H1 (cell line): ENCODE data around the gene SGCD. TPM values are rescaled to one million over a fixed set of nuclear protein-coding genes. Genes with fewer than 3 reads are reported as not detected.

Experiments
- CTCF ChIA-PET: fragments of 300-600 bp; sonication (Branson Sonifier 250); formaldehyde crosslinking; loops from one replicate; lab custom pipeline; 2021; ENCODE audit not compliant: partially characterized antibody; lab: Charles Lee
- POLR2A ChIA-PET: fragments of 300-600 bp; sonication (Branson Sonifier 250); formaldehyde crosslinking; loops from one replicate; lab custom pipeline; 2021; ENCODE audit warnings: inconsistent platforms; ENCODE audit not compliant: partially characterized antibody; lab: Charles Lee
- DNase-seq, 2 experiments: peaks; one replicate each; pipeline versions ENCODE4 v3.0.0 to v3.0.0-alpha.2; 2010 to 2022; ENCODE audit warnings: low spot score in 2 of 2, low read depth in 1 of 2, mixed read lengths in 1 of 2
- FAIRE-seq: peaks from 2 replicates; lab custom pipeline; 2011; peaks lifted over from hg19 to GRCh38; lab: Jason Lieb, UNC
- H2AFZ ChIP-seq: 2 replicates; pipeline ENCODE4 v1.8.1; 2012; ENCODE audit warnings: low read length, inconsistent platforms
- H2AK5ac ChIP-seq: 2 replicates; pipeline ENCODE4 v1.6.1; 2013; ENCODE audit warnings: low read depth, low read length
- H2BK120ac ChIP-seq: replicated peaks from 2 replicates; pipeline ENCODE3; 2013; ENCODE audit warnings: low read depth, low read length, inconsistent platforms
- H2BK12ac ChIP-seq: 2 replicates; pipeline ENCODE4 v1.6.1; 2013; ENCODE audit warnings: low read depth, low read length
- H2BK15ac ChIP-seq: 2 replicates; pipeline ENCODE4 v1.6.1; 2013; ENCODE audit warnings: low read length
- H2BK20ac ChIP-seq: 2 replicates; pipeline ENCODE4 v1.6.1; 2013; ENCODE audit warnings: low read length
- H2BK5ac ChIP-seq: 2 replicates; pipeline ENCODE4 v1.6.1; 2013; ENCODE audit warnings: low read depth, low read length
- H3K14ac ChIP-seq: 2 replicates; pipeline ENCODE4 v1.6.1; 2013; ENCODE audit warnings: inconsistent platforms; ENCODE audit not compliant: insufficient read length
- H3K18ac ChIP-seq: 2 replicates; pipeline ENCODE4 v1.6.1; 2013; ENCODE audit warnings: low read length; ENCODE audit errors: extremely low read depth
- H3K23ac ChIP-seq: 2 replicates; pipeline ENCODE4 v1.6.1; 2013; ENCODE audit warnings: inconsistent platforms; ENCODE audit not compliant: insufficient read length
- H3K23me2 ChIP-seq: 2 replicates; pipeline ENCODE4 v1.6.1; 2013; ENCODE audit warnings: low read depth, low read length
- H3K27ac ChIP-seq: 2 replicates; pipeline ENCODE4 v1.6.1; 2011; ENCODE audit warnings: low read depth, low read length, inconsistent platforms
- H3K27me3 ChIP-seq, 4 experiments: replicated peaks in 1 of 4; 1 replicate in 1 of 4; 2 replicates in 3 of 4; pipeline versions ENCODE4 v1.6.1 to v1.8.1; 2011 to 2013; ENCODE audit warnings: low read length in 3 of 4, mild to moderate bottlenecking in 3 of 4, inconsistent platforms in 2 of 4, mixed read lengths in 2 of 4, moderate library complexity in 1 of 4; ENCODE audit not compliant: control insufficient read depth in 3 of 4, insufficient read depth in 3 of 4; ENCODE audit errors: extremely low read depth in 1 of 4
- H3K36me3 ChIP-seq, 4 experiments: 2 replicates each; pipeline versions ENCODE4 v1.6.1 to v1.8.1; 2011 to 2013; ENCODE audit warnings: mild to moderate bottlenecking in 4 of 4, low read length in 3 of 4, moderate library complexity in 2 of 4, control low read depth in 1 of 4, inconsistent platforms in 1 of 4; ENCODE audit not compliant: insufficient read depth in 4 of 4, control insufficient read depth in 2 of 4
- H3K4ac ChIP-seq: replicated peaks from 2 replicates; pipeline ENCODE3; 2013; ENCODE audit warnings: low read length, low read depth, mixed read lengths, inconsistent platforms; ENCODE audit not compliant: insufficient read length
- H3K4me1 ChIP-seq, 4 experiments: replicated peaks in 1 of 4; 1 replicate in 1 of 4; 2 replicates in 3 of 4; pipeline versions ENCODE4 v1.6.1 to v1.8.1; 2011 to 2013; ENCODE audit warnings: low read length in 3 of 4, inconsistent platforms in 2 of 4, mixed read lengths in 1 of 4; ENCODE audit not compliant: insufficient read depth in 4 of 4, control insufficient read depth in 3 of 4
- H3K4me2 ChIP-seq, 2 experiments: 2 replicates each; pipeline versions ENCODE4 v1.6.1 to v1.8.1; 2011 to 2013; ENCODE audit warnings: low read depth in 2 of 2, low read length in 2 of 2, control low read depth in 1 of 2, inconsistent platforms in 1 of 2, mild to moderate bottlenecking in 1 of 2; ENCODE audit not compliant: insufficient read depth in 1 of 2
- H3K4me3 ChIP-seq, 4 experiments: fragments of 200-600, 300-600 bp in 1 of 4; sonication (generic), shearing (Covaris generic), sonication (Bioruptor Twin) in 1 of 4; 2 replicates each; pipeline versions ENCODE4 v1.5.1 to v1.8.1; 2011 to 2016; ENCODE audit warnings: low read length in 4 of 4, low read depth in 3 of 4, control low read depth in 2 of 4, inconsistent platforms in 2 of 4, mild to moderate bottlenecking in 2 of 4, mixed read lengths in 1 of 4, moderate library complexity in 1 of 4; ENCODE audit not compliant: insufficient read depth in 2 of 4; ENCODE audit errors: extremely low read depth in 1 of 4
- H3K56ac ChIP-seq: replicated peaks from 2 replicates; pipeline ENCODE3; 2013; ENCODE audit warnings: low read depth, mild to moderate bottlenecking, mixed read lengths, low read length, inconsistent platforms; ENCODE audit not compliant: insufficient read length
- H3K79me1 ChIP-seq: 2 replicates; pipeline ENCODE4 v1.6.1; 2013; ENCODE audit warnings: low read depth, low read length, control low read depth
- H3K79me2 ChIP-seq, 2 experiments: 2 replicates each; pipeline versions ENCODE4 v1.6.1 to v1.8.1; 2012 to 2013; ENCODE audit warnings: low read length in 2 of 2, mild to moderate bottlenecking in 2 of 2, inconsistent platforms in 1 of 2; ENCODE audit not compliant: insufficient read depth in 2 of 2, control insufficient read depth in 1 of 2
- H3K9ac ChIP-seq, 4 experiments: replicated peaks in 1 of 4; 1 replicate in 1 of 4; 2 replicates in 3 of 4; pipeline versions ENCODE4 v1.6.1 to v1.8.1; 2011 to 2013; ENCODE audit warnings: low read depth in 3 of 4, low read length in 3 of 4, control low read depth in 2 of 4, mild to moderate bottlenecking in 2 of 4, moderate library complexity in 2 of 4, inconsistent platforms in 1 of 4; ENCODE audit errors: extremely low read depth in 1 of 4
- H3K9me3 ChIP-seq, 2 experiments: 2 replicates each; pipeline versions ENCODE4 v1.6.1 to v1.8.1; 2012 to 2013; ENCODE audit warnings: mild to moderate bottlenecking in 2 of 2, moderate library complexity in 2 of 2, control low read depth in 1 of 2, inconsistent platforms in 1 of 2, low read depth in 1 of 2, low read length in 1 of 2, mixed read lengths in 1 of 2; ENCODE audit not compliant: insufficient read depth in 2 of 2
- H4K20me1 ChIP-seq, 2 experiments: replicated peaks in 1 of 2; 2 replicates each; pipeline versions ENCODE3 to v1.8.1; 2011 to 2013; ENCODE audit warnings: inconsistent platforms in 2 of 2, low read length in 2 of 2, mild to moderate bottlenecking in 1 of 2; ENCODE audit not compliant: insufficient read depth in 2 of 2, control insufficient read depth in 1 of 2
- H4K5ac ChIP-seq: 2 replicates; pipeline ENCODE4 v1.6.1; 2013; ENCODE audit warnings: low read length, low read depth, mixed read lengths, inconsistent platforms; ENCODE audit not compliant: insufficient read length
- H4K8ac ChIP-seq: 2 replicates; pipeline ENCODE4 v1.8.0; 2013; ENCODE audit warnings: mild to moderate bottlenecking, moderate library complexity, low read length, inconsistent platforms; ENCODE audit not compliant: insufficient read depth; ENCODE audit errors: extremely low read depth
- H4K91ac ChIP-seq: replicated peaks from 2 replicates; pipeline ENCODE3; 2013; ENCODE audit warnings: low read length, mixed read lengths, inconsistent platforms; ENCODE audit not compliant: insufficient read length
- CBX8 ChIP-seq: fragments of 300-800, 300-1000 bp; sonication (generic); IDR thresholded peaks from 2 replicates; pipeline ENCODE4 v1.7.1; 2016; ENCODE audit warnings: low read depth, low read length, borderline replicate concordance
- MAFK ChIP-seq: IDR thresholded peaks from 2 replicates; pipeline ENCODE4 v1.6.1; 2012; ENCODE audit warnings: low read depth, mild to moderate bottlenecking, improper control_type of control experiment, low read length
- WGBS, 2 experiments: shearing (Covaris generic) in 1 of 2; methylation state at CpG; one replicate each; pipeline versions ENCODE4 v1.1.6 to v1.1.7; 2013 to 2015; ENCODE audit warnings: low lambda C conversion rate in 2 of 2, mixed read lengths in 2 of 2, inconsistent platforms in 1 of 2, low coverage in 1 of 2, missing lambda C conversion rate in 1 of 2; ENCODE audit not compliant: insufficient replicate concordance in 2 of 2, insufficient coverage in 1 of 2, insufficient read length in 1 of 2; ENCODE audit errors: extremely low coverage in 1 of 2, missing lambda C conversion rate in 1 of 2; 5-methylcytosine and 5-hydroxymethylcytosine counted together
- polyA plus RNA-seq, 7 experiments: library from polyadenylated mRNA; depleted of rRNA in 3 of 7; stranded (reverse) in 5 of 7; unstranded in 2 of 7; fragments of >200 nt in 5 of 7; fragments of 200-250 nt in 2 of 7; gene quantifications; 1 replicate in 5 of 7; 2 replicates in 1 of 7; 4 replicates in 1 of 7; pipeline versions ENCODE4 v1.2.1 to v1.2.3, GENCODE V29; 2011 to 2013; ENCODE audit warnings: missing spikeins in 2 of 7, mixed read lengths in 2 of 7
- total RNA-seq: library from RNA; stranded (reverse); fragmentation: NEBNext Ultra II Directional; extraction: Animal tissue kit (Norgen Biotek cat#: 25700); gene quantifications from 2 replicates; pipeline ENCODE4 v1.2.1, GENCODE V29; 2021

SGCD gene
- total and polyA plus RNA-seq, 2 of the 8 experiments (the other 6 are each of a cell fraction or from before 2014, with no cell fraction given) = 0.04 to 0.08 TPM

DNA sequence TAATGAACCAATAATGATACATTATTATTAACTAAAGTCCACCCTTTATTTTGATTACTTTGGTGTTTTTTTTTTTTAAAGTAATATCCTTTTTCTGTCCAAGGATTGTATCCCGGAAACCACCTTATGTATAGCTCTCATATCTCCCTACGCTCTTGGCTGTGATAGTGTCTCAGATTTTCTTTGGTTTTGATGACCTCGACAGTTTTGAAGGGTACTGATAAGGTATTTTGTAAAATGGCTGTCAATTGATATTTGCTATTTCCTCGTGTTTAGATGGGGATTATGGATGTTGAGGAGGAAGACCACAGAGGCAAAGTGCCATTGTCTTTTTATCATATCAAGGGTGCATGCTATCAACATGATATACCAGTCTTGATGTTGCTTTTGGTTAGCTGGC is 259.0 kb downstream of the SGCD start:
- Histone ChIP-seq H2BK5ac (no peak overlapping the region), H2AFZ (no peak overlapping the region), H3K4ac (no peak overlapping the region), H4K91ac (no peak overlapping the region), H4K8ac (no peak overlapping the region), H2BK120ac (no peak overlapping the region), H3K36me3 (no peaks in the 10 kb centered on the region), H3K79me1 (no peaks in the 10 kb centered on the region)
- POLR2A ChIA-PET = no interaction called here
- WGBS, 2 experiments = 93% methylated on average over 4 of the region's 4 CpGs; no CpG with 5 or more reads in 1 of the 2 experiments
- FAIRE-seq = no peak
- TF ChIP-seq CBX8 (no peak), MAFK (peak; percentile 30; the same call in 1 of the 2 replicates)
- TF ChIP-seq, all 59 proteins: peak for 1
- Histone ChIP-seq H4K20me1 (no peaks in the 10 kb centered on the region), H3K9ac (no peak overlapping the region), H4K5ac (no peak overlapping the region), H3K18ac (no peak overlapping the region), H3K4me1 (no peaks in the 10 kb centered on the region), H3K14ac (no peak overlapping the region), H3K79me2 (no peaks in the 10 kb centered on the region), H3K27me3 (no peaks in the 10 kb centered on the region), H3K4me2 (no peak overlapping the region), H3K4me3 (no peak overlapping the region), H3K9me3 (no peaks in the 10 kb centered on the region; a peak in 1 of 4 replicates), H3K56ac (no peak overlapping the region), H3K27ac (no peak overlapping the region), H2BK15ac (no peak overlapping the region), H2BK12ac (no peak overlapping the region), H2BK20ac (no peak overlapping the region), H2AK5ac (no peak overlapping the region), H3K23ac (no peak overlapping the region), H3K23me2 (no peaks in the 10 kb centered on the region)
- CTCF ChIA-PET = no interaction called here
- no peak for DNase-seq
